Measurements from ENCODE around the gene CEP55.

Gene CEP55

GRCh38 chr10:93488956-93489528 is 7.4 kb upstream of the CEP55 start:
- H3K4me3 ChIP-seq (ENCODE audit: low read depth, low read length), result no peak overlapping the region
- no peak for DNase-seq (ENCODE audit: low read depth)
- in situ Hi-C loops (cut with HindIII; ENCODE audit: low sequenced_read_pairs), result no loop called here
- TF ChIP-seq CTCF (IDR thresholded peaks at IDR 0.05; ENCODE audit: low read depth, low read length, missing control alignments), result no peak

- no peak for DNase-seq (ENCODE audit: low read depth)
- in situ Hi-C loops (cut with HindIII; ENCODE audit: low sequenced_read_pairs), result no loop called here
- no peak overlapping the region for H3K4me3 ChIP-seq (ENCODE audit: low read depth, low read length)
- no peak for TF ChIP-seq CTCF (IDR thresholded peaks at IDR 0.05; ENCODE audit: low read depth, low read length, missing control alignments)
Measured at GRCh38 chr10:93491602-93492121, 4.8 kb upstream of the CEP55 start.

- TF ChIP-seq CTCF (IDR thresholded peaks at IDR 0.05; ENCODE audit: low read depth, low read length, missing control alignments), result no peak
- in situ Hi-C loops (cut with HindIII; ENCODE audit: low sequenced_read_pairs), result no loop called here
- no peak for DNase-seq (ENCODE audit: low read depth)
Measured at GRCh38 chr10:93493162-93493561, 3.2 kb upstream of the CEP55 start.

GRCh38 chr10:93494494-93494893 is 1.9 kb upstream of the CEP55 start:
- in situ Hi-C loops (cut with HindIII; ENCODE audit: low sequenced_read_pairs), result no loop called here
- DNase-seq (ENCODE audit: low read depth), result no peak
- no peak overlapping the region for H3K4me3 ChIP-seq (ENCODE audit: low read depth, low read length)
- no peak for TF ChIP-seq CTCF (IDR thresholded peaks at IDR 0.05; ENCODE audit: low read depth, low read length, missing control alignments)

More at GRCh38 chr10:93493162-93493561, 3.2 kb upstream of the CEP55 start:
- H3K4me3 ChIP-seq (ENCODE audit: low read depth, low read length), result no peak overlapping the region

GRCh38 chr10:93495654-93496321 is 624 bp upstream of the CEP55 start:
- no peak for TF ChIP-seq CTCF (IDR thresholded peaks at IDR 0.05; ENCODE audit: low read depth, low read length, missing control alignments)
- H3K4me3 ChIP-seq (ENCODE audit: low read depth, low read length), result peak overlapping the region; percentile 88
- DNase-seq (ENCODE audit: low read depth), result no peak
- in situ Hi-C loops (cut with HindIII; ENCODE audit: low sequenced_read_pairs), result no loop called here

GRCh38 chr10:93498166-93498565 is 1.8 kb downstream of the CEP55 start:
- in situ Hi-C loops (cut with HindIII; ENCODE audit: low sequenced_read_pairs), result no loop called here
- no peak for TF ChIP-seq CTCF (IDR thresholded peaks at IDR 0.05; ENCODE audit: low read depth, low read length, missing control alignments)
- DNase-seq (ENCODE audit: low read depth), result no peak
- H3K4me3 ChIP-seq (ENCODE audit: low read depth, low read length), result no peak overlapping the region

Data from astrocyte of the cerebellum (primary cell).